ENCODE data around the gene SAFB. TPM values are rescaled to one million over a fixed set of nuclear protein-coding genes. Genes with fewer than 3 reads are reported as not detected.

SAFB gene
- polyA plus RNA-seq, 3 donors from 2014 or later = 6.4 to 103 (median 29.6) TPM

- Mint-ChIP-seq H3K27me3 (ENCODE audit: low read depth in 3 of 3) (peaks cover 0 to 12% (median 11%) of the 10 kb centered on the region in 3 donors), H3K27ac (peak overlapping the region in 2 of 6 donors; percentile 21 to 45), H3K4me3 (no peak overlapping the region), H3K36me3 (peaks cover 5 to 51% (median 23%) of the 10 kb centered on the region in 3 donors), H3K4me1 (peaks cover 40 to 56% of the 10 kb centered on the region in 2 donors), H3K9me3 (no peaks in the 10 kb centered on the region)
- DNase-seq = no peak
Measured at GRCh38 chr19:5644037-5644436, 21.2 kb downstream of the SAFB start.

GRCh38 chr19:5645409-5645808 lies 22.5 kb downstream of the SAFB start:
- Mint-ChIP-seq H3K4me3 (no peak overlapping the region), H3K36me3 (peaks cover 5 to 56% (median 31%) of the 10 kb centered on the region in 3 donors), H3K4me1 (peaks cover 35 to 49% of the 10 kb centered on the region in 2 donors), H3K27ac (peak overlapping the region in 1 of 6 donors; percentile 53), H3K9me3 (no peaks in the 10 kb centered on the region), H3K27me3 (ENCODE audit: low read depth in 3 of 3) (peaks cover 0 to 12% (median 11%) of the 10 kb centered on the region in 3 donors)
- DNase-seq = no peak

GRCh38 chr19:5646703-5647102 lies 23.8 kb downstream of the SAFB start:
- Mint-ChIP-seq H3K36me3 (peaks cover 9 to 57% (median 30%) of the 10 kb centered on the region in 3 donors), H3K9me3 (no peaks in the 10 kb centered on the region), H3K4me1 (peaks cover 27 to 42% of the 10 kb centered on the region in 2 donors), H3K4me3 (no peak overlapping the region), H3K27ac (peak overlapping the region in 1 of 6 donors; percentile 38), H3K27me3 (ENCODE audit: low read depth in 3 of 3) (peaks cover 0 to 14% (median 6%) of the 10 kb centered on the region in 3 donors)
- DNase-seq = no peak

GRCh38 chr19:5648464-5648863 lies 25.6 kb downstream of the SAFB start:
- H3K9me3 Mint-ChIP-seq = no peaks in the 10 kb centered on the region
- H3K36me3 Mint-ChIP-seq = peaks cover 9 to 59% (median 34%) of the 10 kb centered on the region in 3 donors

GRCh38 chr19:5651361-5651760 lies 28.5 kb downstream of the SAFB start:
- H3K27ac Mint-ChIP-seq = no peak overlapping the region
- peaks cover 5 to 10% of the 10 kb centered on the region in 2 donors for H3K4me1 Mint-ChIP-seq
- no peak overlapping the region for H3K4me3 Mint-ChIP-seq
- H3K36me3 Mint-ChIP-seq = peaks cover 21 to 59% (median 37%) of the 10 kb centered on the region in 3 donors
- peaks cover 0 to 6% (median 0%) of the 10 kb centered on the region in 3 donors for H3K27me3 Mint-ChIP-seq (ENCODE audit: low read depth in 3 of 3)
- DNase-seq = no peak
- H3K9me3 Mint-ChIP-seq = no peaks in the 10 kb centered on the region

More at GRCh38 chr19:5648464-5648863, 25.6 kb downstream of the SAFB start:
- H3K4me3 Mint-ChIP-seq = no peak overlapping the region
- DNase-seq = no peak
- H3K27me3 Mint-ChIP-seq (ENCODE audit: low read depth in 3 of 3) = peaks cover 0 to 12% (median 6%) of the 10 kb centered on the region in 3 donors
- peak overlapping the region in 1 of 6 donors; percentile 60 for H3K27ac Mint-ChIP-seq
- H3K4me1 Mint-ChIP-seq = peaks cover 21 to 35% of the 10 kb centered on the region in 2 donors

- peaks cover 0 to 6% (median 0%) of the 10 kb centered on the region in 3 donors for H3K27me3 Mint-ChIP-seq (ENCODE audit: low read depth in 3 of 3)
- H3K4me1 Mint-ChIP-seq = peaks cover 0 to 1% of the 10 kb centered on the region in 2 donors
- H3K36me3 Mint-ChIP-seq = peaks cover 21 to 54% (median 37%) of the 10 kb centered on the region in 3 donors
- no peak overlapping the region for H3K27ac Mint-ChIP-seq
- H3K9me3 Mint-ChIP-seq = no peaks in the 10 kb centered on the region
- no peak overlapping the region for H3K4me3 Mint-ChIP-seq
- no peak for DNase-seq
Measured at GRCh38 chr19:5652261-5652660, 29.4 kb downstream of the SAFB start.

GRCh38 chr19:5654931-5655330 lies 32.0 kb downstream of the SAFB start:
- Mint-ChIP-seq H3K4me1 (no peaks in the 10 kb centered on the region), H3K9me3 (no peaks in the 10 kb centered on the region), H3K27ac (no peak overlapping the region), H3K4me3 (no peak overlapping the region), H3K27me3 (ENCODE audit: low read depth in 3 of 3) (peaks cover 0 to 4% (median 0%) of the 10 kb centered on the region in 3 donors), H3K36me3 (peaks cover 25 to 50% (median 30%) of the 10 kb centered on the region in 3 donors)
- no peak for DNase-seq

- Mint-ChIP-seq H3K27ac (no peak overlapping the region), H3K36me3 (peaks cover 25 to 48% (median 27%) of the 10 kb centered on the region in 3 donors), H3K27me3 (ENCODE audit: low read depth in 3 of 3) (peaks cover 0 to 3% (median 0%) of the 10 kb centered on the region in 3 donors), H3K4me3 (no peak overlapping the region), H3K9me3 (no peaks in the 10 kb centered on the region), H3K4me1 (no peaks in the 10 kb centered on the region)
- DNase-seq = no peak
Measured at GRCh38 chr19:5655412-5655811, 32.5 kb downstream of the SAFB start.

- H3K27me3 Mint-ChIP-seq (ENCODE audit: low read depth in 3 of 3) = peaks cover 0 to 3% (median 2%) of the 10 kb centered on the region in 3 donors
- no peak overlapping the region for H3K4me3 Mint-ChIP-seq
Measured at GRCh38 chr19:5661483-5661882, 38.6 kb downstream of the SAFB start.

GRCh38 chr19:5663904-5664303 lies 41.0 kb downstream of the SAFB start:
- H3K27me3 Mint-ChIP-seq (ENCODE audit: low read depth in 3 of 3) = peaks cover 2 to 3% (median 2%) of the 10 kb centered on the region in 3 donors
- no peak for DNase-seq
- no peaks in the 10 kb centered on the region for H3K9me3 Mint-ChIP-seq
- no peak overlapping the region for H3K4me3 Mint-ChIP-seq
- H3K27ac Mint-ChIP-seq = no peak overlapping the region
- peaks cover 7 to 39% (median 13%) of the 10 kb centered on the region in 3 donors for H3K36me3 Mint-ChIP-seq
- peaks cover 0 to 6% of the 10 kb centered on the region in 2 donors for H3K4me1 Mint-ChIP-seq

More at GRCh38 chr19:5661483-5661882, 38.6 kb downstream of the SAFB start:
- Mint-ChIP-seq H3K36me3 (peaks cover 12 to 41% (median 13%) of the 10 kb centered on the region in 3 donors), H3K4me1 (peaks cover 0 to 6% of the 10 kb centered on the region in 2 donors), H3K9me3 (no peaks in the 10 kb centered on the region), H3K27ac (no peak overlapping the region)
- DNase-seq = no peak

- H3K27ac Mint-ChIP-seq = peak overlapping the region in 1 of 6 donors; percentile 11
- no peak for DNase-seq
- H3K36me3 Mint-ChIP-seq = peaks cover 7 to 42% (median 13%) of the 10 kb centered on the region in 3 donors
- H3K27me3 Mint-ChIP-seq (ENCODE audit: low read depth in 3 of 3) = peaks cover 2 to 3% (median 2%) of the 10 kb centered on the region in 3 donors
- no peaks in the 10 kb centered on the region for H3K9me3 Mint-ChIP-seq
- peaks cover 0 to 6% of the 10 kb centered on the region in 2 donors for H3K4me1 Mint-ChIP-seq
- no peak overlapping the region for H3K4me3 Mint-ChIP-seq
Measured at GRCh38 chr19:5664515-5664914, 41.6 kb downstream of the SAFB start.

GRCh38 chr19:5665781-5666513 lies 43.1 kb downstream of the SAFB start:
- no peak overlapping the region for H3K4me3 Mint-ChIP-seq
- DNase-seq = no peak
- peaks cover 0 to 6% of the 10 kb centered on the region in 2 donors for H3K4me1 Mint-ChIP-seq
- peaks cover 3 to 42% (median 13%) of the 10 kb centered on the region in 3 donors for H3K36me3 Mint-ChIP-seq
- H3K27ac Mint-ChIP-seq = peak overlapping the region in 3 of 6 donors; percentile 40 to 64 (median 51)
- peaks cover 2 to 3% (median 2%) of the 10 kb centered on the region in 3 donors for H3K27me3 Mint-ChIP-seq (ENCODE audit: low read depth in 3 of 3)
- no peaks in the 10 kb centered on the region for H3K9me3 Mint-ChIP-seq

GRCh38 chr19:5666921-5667610 lies 44.2 kb downstream of the SAFB start:
- H3K27ac Mint-ChIP-seq = peak overlapping the region in 1 of 6 donors; percentile 34
- H3K9me3 Mint-ChIP-seq = no peaks in the 10 kb centered on the region
- peaks cover 0 to 2% (median 0%) of the 10 kb centered on the region in 3 donors for H3K27me3 Mint-ChIP-seq (ENCODE audit: low read depth in 3 of 3)
- H3K4me1 Mint-ChIP-seq = peaks cover 0 to 6% of the 10 kb centered on the region in 2 donors
- peaks cover 3 to 38% (median 13%) of the 10 kb centered on the region in 3 donors for H3K36me3 Mint-ChIP-seq
- H3K4me3 Mint-ChIP-seq = no peak overlapping the region
- DNase-seq = no peak

Data from immature natural killer cell (primary cell).